HuH-7 (cell line): Measurements from ENCODE around the gene RARS1.

Source experiments
- DNase-seq: peaks from one replicate; pipeline ENCODE4 v3.0.0; 2011; ENCODE audit warnings: low spot score

RARS1 gene

DNA sequence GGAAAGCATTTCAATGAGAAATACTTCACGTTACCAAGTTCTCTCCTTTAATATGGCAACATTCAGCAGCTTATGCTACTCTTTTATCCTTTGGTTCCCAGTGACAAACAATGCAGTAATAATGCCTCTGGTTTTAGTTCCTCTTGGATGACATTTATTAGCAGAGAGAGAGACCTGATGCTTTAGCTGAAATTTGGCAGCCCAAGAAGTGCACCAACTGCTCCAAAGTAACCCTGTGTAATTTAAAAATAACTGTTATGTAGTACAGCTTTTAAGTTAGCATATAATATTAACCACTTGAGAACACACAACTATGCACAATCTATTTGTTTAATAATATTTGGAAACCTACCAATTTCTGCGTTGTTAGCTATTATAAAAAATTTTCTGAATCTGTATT lies 71.1 kb downstream of the RARS1 start:
- DNase-seq, result no peak

DNA sequence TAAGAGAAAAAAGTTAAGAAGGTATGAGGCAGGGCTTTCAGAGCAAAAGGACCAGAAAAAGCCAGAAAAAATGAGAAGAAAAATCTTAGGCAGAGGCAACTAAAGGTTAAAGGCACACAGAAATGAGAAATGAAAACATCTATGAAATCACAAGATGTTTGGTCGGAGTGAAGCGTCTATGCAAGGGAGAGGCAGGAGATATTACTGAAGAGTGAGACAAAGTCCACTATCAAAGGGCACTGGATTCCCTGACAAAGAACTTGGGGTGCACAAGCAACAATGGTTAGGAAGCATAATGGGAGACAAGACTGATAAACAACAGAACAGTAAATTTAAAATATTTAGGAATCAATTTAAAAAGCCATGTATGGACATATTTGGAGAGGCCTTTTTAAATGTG lies 76.0 kb downstream of the RARS1 start:
- DNase-seq, result no peak

DNA sequence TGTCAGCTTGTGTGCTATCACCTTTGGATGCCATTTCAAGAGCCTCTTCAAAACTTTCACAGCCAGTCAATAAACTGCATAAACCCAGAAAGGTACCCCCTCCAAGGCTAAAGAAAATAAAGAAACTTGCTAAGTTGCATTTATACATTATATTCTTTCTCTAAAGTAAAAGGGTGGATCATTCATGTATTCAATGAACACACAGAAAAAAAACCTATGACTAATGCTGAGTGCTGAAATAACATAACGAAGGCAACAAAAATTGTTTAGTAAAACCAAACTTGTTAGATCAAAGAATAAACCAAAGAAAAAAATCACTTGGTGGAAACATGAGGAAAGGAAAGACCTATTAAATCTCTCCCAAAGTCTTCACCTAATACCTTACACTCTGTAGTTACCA lies 77.7 kb downstream of the RARS1 start:
- no peak for DNase-seq

DNA sequence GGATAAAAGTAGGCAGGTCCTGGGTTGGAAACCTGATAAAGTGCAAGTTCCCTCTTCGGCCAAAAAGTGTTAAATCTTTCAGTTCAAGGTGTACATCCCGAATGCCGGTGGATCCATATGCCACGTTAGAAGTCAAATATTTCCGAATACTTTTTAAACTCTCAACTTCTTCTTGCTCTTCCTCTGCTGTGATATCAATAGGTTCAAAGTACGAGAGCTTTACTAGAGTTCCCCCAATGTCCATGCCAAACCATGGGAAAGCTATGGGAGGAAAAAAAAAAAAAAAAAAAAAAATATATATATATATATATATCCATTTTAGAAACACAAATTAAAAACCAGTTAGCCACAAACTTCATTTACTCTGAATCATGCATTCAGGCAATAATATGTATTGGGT lies 82.5 kb downstream of the RARS1 start:
- no peak for DNase-seq
